Middle frontal gyrus (tissue), 1 donor: Measurements from ENCODE around the gene MRPL19.
"Not testable (repeated sequence)": the region's sequence is repeated elsewhere in the genome, so short reads cannot be mapped to it uniquely, and the experiment has no call there.

ENCODE experiments used
- DNase-seq: peaks from one replicate; pipeline ENCODE4 v3.0.0-alpha.2; 2015; ENCODE audit warnings: low spot score; ENCODE audit errors: extremely low spot score

The MRPL19 gene

DNA sequence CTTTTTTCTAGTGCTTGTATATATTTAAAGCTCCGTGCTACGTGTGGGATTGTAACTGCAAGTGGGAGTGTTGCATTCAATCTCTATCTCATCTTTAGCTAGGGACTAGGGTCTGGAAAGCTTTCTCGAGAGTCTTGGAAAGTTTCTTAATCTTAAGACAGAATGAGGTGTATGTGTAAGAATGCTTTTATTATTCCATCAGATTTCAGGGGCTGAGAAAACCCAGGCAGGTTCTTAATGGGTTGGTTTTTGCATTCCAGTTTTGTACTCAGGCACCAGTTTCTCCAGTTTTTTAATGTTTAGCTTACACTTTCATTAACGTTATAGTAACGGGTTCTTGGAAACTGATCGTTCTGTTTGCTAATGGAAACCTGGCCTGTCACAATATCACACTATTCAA lies 20.3 kb downstream of the MRPL19 start:
- DNase-seq, result no peak

GRCh38 chr2:75667884-75668283 lies 21.3 kb downstream of the MRPL19 start:
- DNase-seq, result no peak

- DNase-seq, result not testable (repeated sequence)
These were observed 28.8 kb downstream of the MRPL19 start for GRCh38 chr2:75675423-75675822.

DNA sequence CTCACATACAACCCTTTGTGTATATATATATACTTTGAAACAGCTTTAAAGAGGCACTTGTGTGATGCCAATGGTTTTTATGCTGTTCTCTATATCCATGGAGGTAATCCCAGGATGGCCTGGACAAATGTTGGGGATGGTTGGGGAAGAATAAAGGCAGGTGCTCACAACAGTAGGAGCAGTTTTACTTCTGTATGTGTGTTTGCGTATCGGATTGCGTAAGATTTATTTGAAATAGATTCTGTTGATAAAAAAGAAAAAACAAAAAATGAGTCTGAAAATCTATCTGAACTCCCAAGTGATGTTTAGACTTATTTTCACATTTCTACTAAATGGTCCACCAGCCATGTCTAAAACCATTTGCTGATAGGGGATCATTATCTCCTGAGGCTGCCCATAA lies 29.3 kb downstream of the MRPL19 start:
- DNase-seq, result no peak

GRCh38 chr2:75676464-75676863 lies 29.9 kb downstream of the MRPL19 start:
- DNase-seq, result no peak

DNA sequence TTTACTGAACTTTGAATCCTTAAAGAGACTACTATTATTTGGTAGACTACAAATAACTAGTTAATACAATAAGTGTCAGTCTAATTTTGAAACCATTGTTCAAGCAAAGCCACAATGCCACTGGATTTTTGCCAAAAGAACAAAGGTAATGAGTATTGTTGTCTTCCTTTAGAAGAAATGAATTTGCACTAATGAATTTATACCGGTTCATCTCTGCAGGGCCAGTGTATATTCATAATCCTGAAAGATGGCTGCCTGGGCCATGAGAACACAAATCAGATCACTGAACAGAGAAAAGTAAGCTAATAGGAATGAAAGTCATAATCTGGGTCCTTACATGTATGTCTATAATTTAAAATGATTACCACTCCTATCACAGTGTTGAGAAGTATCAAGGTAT lies 33.0 kb downstream of the MRPL19 start:
- no peak for DNase-seq

GRCh38 chr2:75680402-75680801 lies 33.8 kb downstream of the MRPL19 start:
- no peak for DNase-seq

- DNase-seq, result not testable (repeated sequence)
These were observed 36.8 kb downstream of the MRPL19 start for GRCh38 chr2:75683430-75683829.

GRCh38 chr2:75688196-75688595 lies 41.6 kb downstream of the MRPL19 start:
- DNase-seq, result no peak

DNA sequence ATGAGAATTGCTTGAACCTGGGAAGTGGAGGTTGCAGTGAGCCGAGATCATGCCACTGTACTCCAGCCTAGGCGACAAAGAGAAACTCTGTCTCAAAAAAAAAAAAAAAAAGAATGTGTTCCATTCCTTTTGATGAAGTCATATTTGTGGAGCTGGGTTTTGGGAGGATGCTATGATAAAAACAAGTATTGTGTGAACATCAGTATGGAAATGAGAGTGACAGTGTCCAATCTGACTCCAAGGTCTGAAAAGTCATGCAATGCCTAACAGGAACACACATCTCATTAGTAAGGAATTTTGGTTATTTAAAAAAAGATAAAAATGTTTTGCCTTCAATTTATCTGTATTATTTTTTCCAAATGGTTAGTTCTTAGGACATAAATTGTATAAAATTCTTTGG lies 52.3 kb downstream of the MRPL19 start:
- DNase-seq, result no peak

- no peak for DNase-seq
These were observed 56.0 kb downstream of the MRPL19 start for GRCh38 chr2:75702593-75702992.

DNA sequence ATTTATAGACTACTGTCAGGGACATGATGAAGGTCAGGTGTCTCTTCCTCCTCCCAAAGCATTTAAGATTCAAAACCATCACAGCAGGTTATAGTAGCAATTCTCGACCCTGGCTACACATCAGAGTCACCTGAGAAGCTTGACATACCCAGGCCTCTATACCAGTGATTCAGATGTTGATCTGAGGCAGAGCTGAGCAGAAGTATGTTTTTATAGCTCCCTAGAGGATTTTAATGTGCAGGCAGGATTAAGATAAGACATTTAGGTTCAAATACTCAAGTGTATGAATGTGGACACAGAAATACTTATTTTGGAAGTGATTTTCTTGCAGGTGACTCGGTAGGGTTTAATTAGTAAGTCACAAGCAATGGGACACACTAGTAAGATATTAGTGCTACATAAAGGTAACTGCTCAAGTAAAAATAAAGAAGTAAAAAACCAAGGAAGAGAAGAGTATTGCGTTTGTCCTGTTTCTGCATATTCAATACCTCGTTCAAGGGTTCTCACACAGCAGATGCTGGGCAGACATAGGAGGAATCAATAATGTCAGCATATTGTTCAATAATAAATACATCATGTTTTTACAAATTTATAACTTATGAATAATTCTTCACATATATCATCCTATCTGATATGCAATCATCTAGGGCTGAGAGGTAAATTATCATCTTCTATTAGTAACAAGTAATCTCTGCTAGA lies 57.2 kb downstream of the MRPL19 start:
- no peak for DNase-seq

GRCh38 chr2:75705921-75706320 lies 59.3 kb downstream of the MRPL19 start:
- DNase-seq, result no peak

- no peak for DNase-seq
These were observed 61.3 kb downstream of the MRPL19 start for GRCh38 chr2:75707901-75708300.

- no peak for DNase-seq
These were observed 62.7 kb downstream of the MRPL19 start for GRCh38 chr2:75709297-75709696.

DNA sequence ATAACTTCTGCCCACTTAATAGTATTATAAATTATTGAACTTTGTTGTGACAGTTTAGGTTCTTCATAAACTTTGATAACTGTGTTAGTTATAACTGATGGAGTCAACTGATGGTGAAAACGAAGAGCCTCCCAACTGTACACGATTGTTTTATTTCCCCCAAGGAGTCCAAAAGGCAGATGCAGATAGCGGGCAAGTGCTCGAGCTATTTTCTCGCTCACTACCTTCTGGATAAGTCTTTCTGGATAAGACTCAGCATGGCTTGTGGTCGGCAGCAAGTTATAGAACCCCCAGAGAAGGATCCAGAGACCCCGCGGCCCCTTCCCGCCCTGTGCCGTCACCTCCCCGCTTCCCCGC lies 63.6 kb downstream of the MRPL19 start:
- no peak for DNase-seq

DNA sequence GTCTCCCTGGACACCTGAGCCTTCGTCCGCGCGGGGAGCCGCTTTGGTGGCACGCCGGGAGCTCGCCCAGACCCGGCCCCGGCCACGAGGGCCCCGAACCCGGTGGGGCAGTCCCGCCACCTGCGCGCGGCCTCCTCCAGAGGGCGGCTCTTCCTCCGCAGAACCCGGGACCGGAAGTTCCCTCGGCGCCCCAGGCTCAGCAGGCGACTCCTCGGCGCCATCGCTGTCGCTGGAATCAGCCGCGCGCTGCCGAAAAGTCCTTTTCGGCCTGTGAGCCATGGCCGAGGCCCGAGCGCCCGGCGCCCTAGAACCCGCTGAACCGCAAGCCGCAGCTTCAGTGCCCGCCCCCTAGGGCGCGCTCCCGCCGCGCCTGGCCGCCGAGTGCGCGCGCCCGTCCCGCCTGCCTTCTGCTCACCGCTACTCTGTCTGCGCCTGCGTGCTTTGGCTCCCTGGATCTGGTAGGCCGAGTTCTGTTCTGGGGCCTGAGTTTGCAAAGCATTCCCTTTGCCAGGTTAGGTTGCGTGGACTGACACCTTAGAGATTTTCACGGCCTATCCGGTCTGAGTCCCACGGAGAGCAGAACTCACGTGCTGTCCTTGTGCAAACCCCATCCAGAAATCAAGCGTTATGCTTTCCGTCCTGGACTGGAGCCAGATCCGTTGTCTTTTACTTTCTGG lies 64.1 kb downstream of the MRPL19 start, which contains the start of gene GCFC2:
Gene GCFC2, minus strand, starts transcription at position 339 of the 677 bp plus-strand sequence. Its CDS starts 60 bp downstream, at position 279.
- peak; percentile 77 for DNase-seq

- DNase-seq, result not testable (repeated sequence)
These were observed 65.0 kb downstream of the MRPL19 start for GRCh38 chr2:75711590-75711989.

DNA sequence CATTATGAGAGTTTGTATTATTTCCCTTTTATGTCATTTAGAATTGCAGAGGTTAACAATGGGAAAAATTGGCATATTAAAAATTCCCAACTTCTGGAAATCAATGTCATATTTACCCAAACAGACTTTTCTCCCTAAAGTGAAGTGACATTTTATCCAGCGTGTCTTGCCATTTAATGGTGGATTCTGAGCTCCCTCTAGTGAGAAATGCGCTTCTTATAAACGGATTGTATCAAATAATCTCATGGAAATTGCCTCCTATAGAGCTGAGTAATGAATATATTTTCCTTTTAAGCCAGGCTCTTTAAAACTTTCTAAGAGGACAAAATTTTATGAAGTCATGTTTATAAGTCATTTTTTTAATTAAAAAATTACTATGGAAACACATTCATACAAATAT lies 69.8 kb downstream of the MRPL19 start:
- no peak for DNase-seq

GRCh38 chr2:75719616-75720015 lies 73.0 kb downstream of the MRPL19 start:
- no peak for DNase-seq

DNA sequence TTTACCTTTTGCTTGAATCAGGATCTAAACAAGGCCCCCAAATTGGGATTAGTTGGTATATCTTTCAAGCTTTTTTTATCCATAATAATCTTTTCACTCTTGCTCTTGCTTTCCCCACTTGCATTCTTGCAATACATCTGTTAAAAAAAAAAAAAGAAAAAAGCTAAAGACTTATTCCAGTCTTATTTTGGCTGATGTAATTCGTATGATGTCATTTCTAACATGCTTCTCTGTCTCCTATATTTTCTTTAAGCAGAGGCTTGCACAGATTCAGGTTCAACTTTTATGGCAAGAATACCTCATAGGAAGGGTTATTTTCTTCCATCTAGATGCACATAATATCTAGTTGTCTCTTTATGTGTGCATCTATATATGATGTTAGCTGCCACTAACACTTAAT lies 73.9 kb downstream of the MRPL19 start:
- DNase-seq, result no peak

- no peak for DNase-seq
These were observed 76.1 kb downstream of the MRPL19 start for GRCh38 chr2:75722687-75723086.
